ENCODE measurements around the gene CEP89. TPM values are rescaled to one million over a fixed set of nuclear protein-coding genes. Genes with fewer than 3 reads are reported as not detected.
"Not testable (repeated sequence)": the region's sequence is repeated elsewhere in the genome, so short reads cannot be mapped to it uniquely, and the experiment has no call there.

The CEP89 gene
- total and polyA plus RNA-seq, 5 donors, result 5.6 to 11.3 (median 9.2) TPM

GRCh38 chr19:32869369-32869965 is 102.3 kb downstream of the CEP89 start, which contains the start of gene SLC7A9:
Gene SLC7A9 (minus strand): TSS chr19:32869767. CDS start chr19:32868534, 1,233 bp downstream.
- Histone ChIP-seq H3K4me1 (ENCODE audit: control insufficient read depth, insufficient read depth, low read length) (no peaks in the 10 kb centered on the region), H3K27me3 (ENCODE audit: control insufficient read depth, insufficient read depth) (no peaks in the 10 kb centered on the region), H3K4me3 (ENCODE audit: low read length) (no peak within 1 kb of the TSS), H3K27ac (ENCODE audit: low read length) (no peak within 1 kb of the TSS), H3K9me3 (ENCODE audit: control insufficient read depth, low read length) (no peaks in the 10 kb centered on the region)
- ATAC-seq (no peak), DNase-seq (no peak)
- WGBS, result 82% methylated on average over 14 of the region's 14 CpGs
- intact Hi-C loops (cut with DNase I), result no loop called here

DNA sequence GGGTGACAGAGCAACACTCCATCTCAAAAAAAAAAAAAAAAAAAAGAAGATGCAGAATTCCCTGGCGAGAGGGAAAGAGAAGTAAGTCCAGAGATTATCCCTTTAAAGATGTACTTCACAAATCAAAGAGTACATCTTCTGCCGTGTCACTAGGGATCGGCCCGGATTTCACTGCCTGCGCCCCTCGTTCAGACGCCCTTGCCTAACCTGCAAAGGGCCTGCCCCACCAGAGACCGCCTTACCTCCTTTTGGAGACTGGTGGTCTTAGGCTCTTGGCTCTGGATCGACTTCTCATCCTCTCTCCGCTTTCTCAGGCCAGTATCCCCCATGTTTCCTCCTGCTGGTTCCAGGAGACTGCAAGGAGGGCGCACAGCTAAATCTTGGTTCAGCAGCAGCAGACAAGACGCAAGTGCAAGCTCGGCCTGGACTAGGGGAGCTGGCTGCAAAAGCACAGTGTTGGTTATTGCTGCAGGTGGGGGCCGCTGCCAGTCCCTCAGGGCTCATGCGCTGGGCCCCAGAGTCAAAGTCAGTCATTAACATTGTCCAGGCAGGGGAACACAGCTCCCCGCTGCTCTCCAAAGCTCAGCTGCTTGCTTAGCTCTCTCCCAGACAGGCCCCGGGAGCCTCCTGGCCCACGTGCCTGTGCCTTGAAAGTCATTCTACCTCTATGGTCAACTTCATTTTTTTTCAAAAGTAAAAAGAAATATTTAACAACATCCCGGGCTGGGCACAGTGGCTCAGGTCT is 103.4 kb downstream of the CEP89 start:
- no peaks in the 10 kb centered on the region for H3K9me3 ChIP-seq (ENCODE audit: control insufficient read depth, low read length)
- ATAC-seq, result no peak
- intact Hi-C loops (cut with DNase I), result no loop called here

GRCh38 chr19:32867436-32867835 is 104.3 kb downstream of the CEP89 start:
- H3K27ac ChIP-seq (ENCODE audit: low read length); ATAC-seq; intact Hi-C loops (cut with DNase I); H3K4me3 ChIP-seq (ENCODE audit: low read length); H3K4me1 ChIP-seq (ENCODE audit: control insufficient read depth, insufficient read depth, low read length); H3K9me3 ChIP-seq (ENCODE audit: control insufficient read depth, low read length); H3K27me3 ChIP-seq (ENCODE audit: control insufficient read depth, insufficient read depth); DNase-seq: not testable (repeated sequence)
- WGBS, result 94% methylated on average over 9 of the region's 9 CpGs

More for the DNA sequence above, 103.4 kb downstream of the CEP89 start:
- no peak for DNase-seq
- WGBS, result 83% methylated on average over 19 of the region's 19 CpGs
- Histone ChIP-seq H3K27me3 (ENCODE audit: control insufficient read depth, insufficient read depth) (no peaks in the 10 kb centered on the region), H3K27ac (ENCODE audit: low read length) (no peak overlapping the region), H3K4me1 (ENCODE audit: control insufficient read depth, insufficient read depth, low read length) (no peaks in the 10 kb centered on the region), H3K4me3 (ENCODE audit: low read length) (no peak overlapping the region)

GRCh38 chr19:32866564-32867265 is 105.0 kb downstream of the CEP89 start:
- Histone ChIP-seq H3K27ac (ENCODE audit: low read length) (no peak overlapping the region), H3K27me3 (ENCODE audit: control insufficient read depth, insufficient read depth) (no peaks in the 10 kb centered on the region), H3K4me3 (ENCODE audit: low read length) (no peak overlapping the region), H3K4me1 (ENCODE audit: control insufficient read depth, insufficient read depth, low read length) (no peaks in the 10 kb centered on the region), H3K9me3 (ENCODE audit: control insufficient read depth, low read length) (no peaks in the 10 kb centered on the region)
- WGBS, result 84% methylated on average over 12 of the region's 12 CpGs
- no peak for DNase-seq
- ATAC-seq, result no peak
- intact Hi-C loops (cut with DNase I), result no loop called here

GRCh38 chr19:32866061-32866460 is 105.7 kb downstream of the CEP89 start:
- DNase-seq, result no peak
- no peak for ATAC-seq
- no peaks in the 10 kb centered on the region for H3K4me1 ChIP-seq (ENCODE audit: control insufficient read depth, insufficient read depth, low read length)
- H3K9me3 ChIP-seq (ENCODE audit: control insufficient read depth, low read length), result no peaks in the 10 kb centered on the region
- no peaks in the 10 kb centered on the region for H3K27me3 ChIP-seq (ENCODE audit: control insufficient read depth, insufficient read depth)
- H3K27ac ChIP-seq (ENCODE audit: low read length), result no peak overlapping the region
- no peak overlapping the region for H3K4me3 ChIP-seq (ENCODE audit: low read length)
- intact Hi-C loops (cut with DNase I), result no loop called here
- 78% methylated on average over 7 of the region's 7 CpGs for WGBS

GRCh38 chr19:32865326-32865725 is 106.4 kb downstream of the CEP89 start:
- WGBS, result 77% methylated on average over 6 of the region's 6 CpGs
- intact Hi-C loops (cut with DNase I), result no loop called here
- no peak for DNase-seq
- H3K9me3 ChIP-seq (ENCODE audit: control insufficient read depth, low read length), result no peaks in the 10 kb centered on the region
- H3K4me1 ChIP-seq (ENCODE audit: control insufficient read depth, insufficient read depth, low read length), result no peaks in the 10 kb centered on the region
- H3K27me3 ChIP-seq (ENCODE audit: control insufficient read depth, insufficient read depth), result no peaks in the 10 kb centered on the region
- no peak for ATAC-seq
- no peak overlapping the region for H3K4me3 ChIP-seq (ENCODE audit: low read length)
- no peak overlapping the region for H3K27ac ChIP-seq (ENCODE audit: low read length)

- Histone ChIP-seq H3K4me1 (ENCODE audit: control insufficient read depth, insufficient read depth, low read length) (no peaks in the 10 kb centered on the region), H3K27ac (ENCODE audit: low read length) (no peak overlapping the region), H3K27me3 (ENCODE audit: control insufficient read depth, insufficient read depth) (no peaks in the 10 kb centered on the region), H3K9me3 (ENCODE audit: control insufficient read depth, low read length) (no peaks in the 10 kb centered on the region), H3K4me3 (ENCODE audit: low read length) (no peak overlapping the region)
- ATAC-seq, result no peak
- intact Hi-C loops (cut with DNase I), result no loop called here
- WGBS, result 86% methylated on average over 35 of the region's 35 CpGs
- DNase-seq, result no peak
These were observed 107.3 kb downstream of the CEP89 start for GRCh38 chr19:32864318-32865007.

- intact Hi-C loops (cut with DNase I), result no loop called here
- H3K4me1 ChIP-seq (ENCODE audit: control insufficient read depth, insufficient read depth, low read length), result no peaks in the 10 kb centered on the region
- peak in 1 of 3 donors; percentile 41 for DNase-seq
- no peak overlapping the region for H3K4me3 ChIP-seq (ENCODE audit: low read length)
- H3K27ac ChIP-seq (ENCODE audit: low read length), result no peak overlapping the region
- no peaks in the 10 kb centered on the region for H3K27me3 ChIP-seq (ENCODE audit: control insufficient read depth, insufficient read depth)
- no peak for ATAC-seq
- WGBS, result 88% methylated on average over 13 of the region's 13 CpGs
- H3K9me3 ChIP-seq (ENCODE audit: control insufficient read depth, low read length), result no peaks in the 10 kb centered on the region
These were observed 107.9 kb downstream of the CEP89 start for GRCh38 chr19:32863841-32864240.

- intact Hi-C loops (cut with DNase I), result no loop called here
- Histone ChIP-seq H3K27ac (ENCODE audit: low read length) (no peak overlapping the region), H3K4me3 (ENCODE audit: low read length) (no peak overlapping the region), H3K4me1 (ENCODE audit: control insufficient read depth, insufficient read depth, low read length) (no peaks in the 10 kb centered on the region), H3K27me3 (ENCODE audit: control insufficient read depth, insufficient read depth) (no peaks in the 10 kb centered on the region), H3K9me3 (ENCODE audit: control insufficient read depth, low read length) (no peaks in the 10 kb centered on the region)
- ATAC-seq (no peak), DNase-seq (no peak)
- 94% methylated on average over 8 of the region's 8 CpGs for WGBS
These were observed 108.5 kb downstream of the CEP89 start for GRCh38 chr19:32863301-32863700.

DNA sequence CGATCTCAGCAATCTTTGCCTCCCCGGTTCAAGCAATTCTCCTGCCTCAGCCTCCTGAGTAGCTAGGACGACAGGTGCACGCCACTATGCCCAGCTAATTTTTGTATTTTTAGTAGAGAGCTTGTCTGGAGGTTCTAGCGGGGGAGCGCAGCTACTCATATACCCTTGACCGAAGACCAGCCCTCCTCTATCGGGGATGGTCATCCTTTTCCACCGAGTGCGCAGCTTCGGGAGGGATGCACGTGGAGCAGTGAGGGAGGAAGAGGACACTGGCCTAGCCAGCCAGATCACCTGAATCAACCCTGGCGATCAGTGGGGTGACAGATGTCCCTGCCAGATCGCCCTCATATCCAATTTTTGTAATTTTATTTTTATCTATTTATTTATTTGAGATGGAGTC is 109.0 kb downstream of the CEP89 start:
- DNase-seq, result no peak
- H3K4me1 ChIP-seq (ENCODE audit: control insufficient read depth, insufficient read depth, low read length), result no peaks in the 10 kb centered on the region

GRCh38 chr19:32862173-32862572 is 109.6 kb downstream of the CEP89 start:
- no peak for ATAC-seq
- DNase-seq, result no peak
- H3K27ac ChIP-seq (ENCODE audit: low read length), result no peak overlapping the region
- H3K9me3 ChIP-seq (ENCODE audit: control insufficient read depth, low read length), result no peaks in the 10 kb centered on the region
- no peaks in the 10 kb centered on the region for H3K4me1 ChIP-seq (ENCODE audit: control insufficient read depth, insufficient read depth, low read length)
- no peak overlapping the region for H3K4me3 ChIP-seq (ENCODE audit: low read length)
- intact Hi-C loops (cut with DNase I), result no loop called here
- 88% methylated on average over 19 of the region's 19 CpGs for WGBS
- no peaks in the 10 kb centered on the region for H3K27me3 ChIP-seq (ENCODE audit: control insufficient read depth, insufficient read depth)

More for the DNA sequence above, 109.0 kb downstream of the CEP89 start:
- Histone ChIP-seq H3K27ac (ENCODE audit: low read length) (no peak overlapping the region), H3K9me3 (ENCODE audit: control insufficient read depth, low read length) (no peaks in the 10 kb centered on the region), H3K4me3 (ENCODE audit: low read length) (no peak overlapping the region), H3K27me3 (ENCODE audit: control insufficient read depth, insufficient read depth) (no peaks in the 10 kb centered on the region)
- ATAC-seq, result no peak
- 94% methylated on average over 14 of the region's 14 CpGs for WGBS
- intact Hi-C loops (cut with DNase I), result no loop called here

All from right cardiac atrium (tissue), 5 donors.